HG03135 (cell line): ENCODE results near the gene COX7C.
"Not testable (repeated sequence)": the region's sequence is repeated elsewhere in the genome, so short reads cannot be mapped to it uniquely, and the experiment has no call there.

Experiments
- ATAC-seq: cut with Tn5 transposase; IDR thresholded peaks from one replicate; pipeline ENCODE4 v1.9.1; 2021; ENCODE audit warnings: mild to moderate bottlenecking, moderate library complexity; ENCODE audit not compliant: unreplicated experiment

The COX7C gene, protein sequence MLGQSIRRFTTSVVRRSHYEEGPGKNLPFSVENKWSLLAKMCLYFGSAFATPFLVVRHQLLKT

DNA sequence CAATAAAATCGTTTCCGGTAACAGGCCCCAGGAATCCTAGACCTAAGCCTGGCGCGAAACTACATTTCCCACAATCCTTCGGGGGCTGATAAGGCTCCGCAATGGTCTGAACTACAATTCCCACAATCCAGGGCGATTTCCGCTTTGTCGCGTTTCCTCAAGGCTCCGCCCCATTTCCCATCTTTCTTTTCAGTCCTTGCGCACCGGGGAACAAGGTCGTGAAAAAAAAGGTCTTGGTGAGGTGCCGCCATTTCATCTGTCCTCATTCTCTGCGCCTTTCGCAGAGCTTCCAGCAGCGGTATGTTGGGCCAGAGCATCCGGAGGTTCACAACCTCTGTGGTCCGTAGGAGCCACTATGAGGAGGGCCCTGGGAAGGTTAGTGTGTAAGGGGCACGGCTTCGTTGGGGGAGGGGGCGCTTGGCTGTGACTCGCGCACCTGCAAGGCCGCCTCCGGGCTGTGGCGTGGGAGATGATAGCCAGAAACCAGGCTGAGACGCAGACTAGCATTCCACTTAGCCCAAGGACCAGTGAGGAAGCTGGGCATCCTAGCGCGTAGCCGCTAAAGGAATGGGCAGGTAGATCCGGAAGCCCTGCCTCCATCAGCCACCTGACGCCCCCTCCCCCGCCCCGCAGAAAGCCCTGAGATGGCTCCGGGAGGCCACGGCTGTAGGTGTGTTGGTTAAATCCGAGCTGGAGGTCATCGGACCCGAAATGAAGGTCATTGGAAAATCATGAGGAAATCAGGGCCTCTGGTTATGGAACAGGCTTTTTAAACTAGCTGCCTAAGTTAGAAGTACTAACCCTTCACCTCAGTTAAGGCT is at the start of gene COX7C:
Gene COX7C, plus strand, starts transcription at position 186 of the 821 bp plus-strand sequence. Its CDS starts 115 bp downstream, at position 301.
- ATAC-seq: peak; percentile 99

DNA sequence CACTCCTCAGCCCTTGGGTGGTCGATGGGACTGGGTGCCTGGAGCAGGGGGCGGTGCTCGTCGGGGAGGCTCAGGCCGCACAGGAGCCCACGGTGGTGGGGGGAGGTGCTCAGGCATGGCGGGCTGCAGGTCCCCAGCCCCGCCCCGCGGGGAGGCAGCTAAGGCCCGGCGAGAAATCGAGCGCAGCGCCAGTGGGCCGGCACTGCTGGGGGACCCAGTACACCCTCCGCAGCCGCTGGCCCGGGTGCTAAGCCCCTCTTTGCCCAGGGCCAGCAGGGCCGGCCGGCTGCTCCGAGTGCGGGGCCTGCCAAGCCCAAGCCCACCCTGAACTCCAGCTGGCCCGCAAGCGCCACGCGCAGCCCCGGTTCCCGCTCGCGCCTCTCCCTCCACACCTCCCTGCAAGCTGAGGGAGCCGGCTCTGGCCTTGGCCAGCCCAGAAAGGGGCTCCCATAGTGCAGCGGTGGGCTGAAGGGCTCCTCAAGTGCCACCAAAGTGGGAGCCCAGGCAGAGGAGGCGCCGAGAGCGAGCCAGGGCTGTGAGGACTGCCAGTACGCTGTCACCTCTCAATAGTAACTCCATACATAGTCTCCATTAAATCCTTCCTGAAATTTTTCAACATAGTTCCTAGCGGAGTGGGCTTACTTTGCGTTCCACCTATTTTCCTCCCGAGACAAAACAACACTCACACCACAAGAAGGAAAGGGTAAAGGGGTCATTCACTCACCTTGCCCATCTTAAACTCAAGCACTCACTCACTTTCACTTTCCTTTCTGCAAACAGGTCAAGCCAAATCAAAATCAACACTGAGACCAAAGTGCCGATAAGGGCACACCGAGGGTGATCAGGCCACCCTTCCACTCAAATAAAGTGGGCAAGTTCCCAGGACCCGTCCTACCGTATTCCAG is 48.0 kb upstream of the COX7C start:
- ATAC-seq: not testable (repeated sequence)

DNA sequence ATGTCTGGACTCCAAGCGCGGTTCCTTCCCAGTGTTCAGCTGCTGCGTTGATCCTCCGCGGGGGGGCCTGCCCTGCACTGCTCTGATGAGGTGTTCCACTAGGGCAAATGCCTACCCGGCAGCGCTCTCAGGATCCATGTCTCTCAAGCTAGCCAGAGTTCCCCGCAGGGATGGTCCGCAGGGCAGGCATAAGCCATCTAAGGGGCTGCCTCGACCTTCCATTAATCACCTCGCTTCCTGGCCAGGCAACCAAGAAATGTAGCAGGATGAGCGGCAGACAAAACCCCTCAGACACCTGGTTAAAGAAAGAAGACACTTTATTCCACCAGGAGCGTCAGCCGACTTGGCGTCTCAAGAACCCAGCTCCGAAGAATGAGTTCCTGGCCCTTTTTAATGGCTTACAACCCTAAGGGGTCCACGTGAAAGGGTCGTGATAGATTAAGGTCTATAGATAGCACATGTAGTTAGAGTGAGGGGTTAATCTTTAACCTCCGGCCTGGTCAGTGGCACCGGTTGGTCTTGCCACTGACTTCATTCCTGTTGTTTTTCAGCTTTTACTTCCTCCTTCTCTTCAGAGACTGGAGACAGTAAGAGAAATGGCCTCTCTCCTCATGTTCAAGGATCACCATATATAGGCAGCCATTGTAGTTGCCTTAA is 47.2 kb upstream of the COX7C start:
- ATAC-seq: no peak

DNA sequence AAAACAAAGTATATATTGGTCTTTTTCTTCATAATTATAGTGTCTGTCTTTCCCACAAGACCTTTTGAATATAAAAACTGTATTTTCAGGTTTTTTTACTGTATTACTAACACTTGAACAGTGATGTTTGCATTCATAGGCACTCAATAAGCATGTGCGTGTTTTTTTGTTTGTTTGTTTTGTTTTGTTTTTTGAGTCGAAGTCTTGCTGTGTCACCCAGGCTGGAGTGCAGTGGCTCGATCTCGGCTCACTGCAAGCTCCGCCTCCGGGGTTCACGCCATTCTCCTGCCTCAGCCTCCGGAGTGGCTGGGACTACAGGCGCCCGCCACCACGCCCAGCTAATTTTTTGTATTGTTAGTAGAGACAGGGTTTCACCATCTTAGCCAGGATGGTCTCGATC is 46.6 kb upstream of the COX7C start:
- ATAC-seq: not testable (repeated sequence)

DNA sequence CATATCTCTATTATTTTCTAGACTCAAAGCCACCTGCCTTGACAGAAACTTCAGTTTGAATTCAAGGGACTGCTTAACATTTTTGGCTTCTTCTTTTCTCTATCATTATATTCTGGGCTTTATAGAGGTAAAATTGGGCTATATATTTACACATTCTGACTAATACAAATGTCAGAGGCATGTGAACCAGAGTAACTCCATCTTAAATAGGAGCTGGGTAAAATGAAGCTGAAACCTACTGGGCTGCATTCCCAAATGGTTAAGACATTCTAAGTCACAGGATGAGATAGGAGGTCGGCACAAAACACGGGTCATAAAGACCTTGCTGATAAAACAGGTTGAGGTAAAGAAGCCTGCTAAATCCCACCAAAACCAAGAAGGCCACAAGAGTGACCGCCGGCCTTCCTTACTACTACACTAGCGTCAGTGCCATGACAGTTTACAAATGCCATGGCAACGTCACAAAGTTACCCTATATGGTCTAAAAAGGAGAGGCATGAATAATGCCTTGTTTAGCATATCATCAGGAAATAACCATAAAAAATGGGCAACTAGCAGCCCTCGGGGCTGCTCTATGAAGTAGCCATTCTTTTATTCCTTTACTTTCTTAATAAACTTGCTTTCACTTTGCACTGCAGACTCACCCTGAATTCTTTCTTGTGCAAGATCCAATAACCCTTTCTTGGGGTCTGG is 44.8 kb upstream of the COX7C start:
- ATAC-seq: no peak

DNA sequence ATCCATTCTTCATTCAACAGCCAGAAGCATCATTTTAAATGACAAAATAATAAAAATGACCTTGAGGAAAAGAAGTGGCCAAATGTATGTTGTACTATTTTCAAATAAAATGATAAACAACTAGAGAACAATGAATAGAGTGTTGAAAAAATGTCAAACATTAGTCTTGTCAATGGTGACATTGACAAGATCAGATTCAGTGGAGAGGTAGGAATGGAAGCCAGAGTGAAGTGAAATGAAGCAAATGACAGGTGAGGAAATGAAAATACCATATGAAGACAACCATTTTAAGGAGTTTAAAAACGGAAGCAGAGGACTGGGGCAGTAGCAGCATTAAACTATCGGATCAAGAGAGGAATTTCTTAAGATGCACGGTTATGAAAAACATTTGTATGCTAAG is 38.2 kb upstream of the COX7C start:
- no peak for ATAC-seq

DNA sequence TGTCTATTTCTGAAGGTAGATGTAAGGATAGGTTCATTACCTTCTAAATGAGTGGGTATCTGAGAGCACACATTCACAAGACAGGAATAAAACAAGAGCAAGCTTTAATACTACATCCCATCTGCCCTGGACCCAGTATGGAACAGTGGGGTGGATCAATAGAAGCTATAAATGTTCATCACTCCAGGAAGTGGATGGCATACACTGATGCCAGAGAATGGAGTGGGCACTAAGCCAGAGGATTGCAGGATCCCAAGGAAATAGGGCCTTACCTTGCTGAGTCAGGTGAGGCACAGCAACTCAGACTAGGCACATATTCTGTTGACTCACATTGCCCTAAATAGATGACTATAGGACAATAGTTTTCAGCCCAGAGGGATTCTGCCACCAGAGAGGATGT is 21.3 kb upstream of the COX7C start:
- no peak for ATAC-seq

DNA sequence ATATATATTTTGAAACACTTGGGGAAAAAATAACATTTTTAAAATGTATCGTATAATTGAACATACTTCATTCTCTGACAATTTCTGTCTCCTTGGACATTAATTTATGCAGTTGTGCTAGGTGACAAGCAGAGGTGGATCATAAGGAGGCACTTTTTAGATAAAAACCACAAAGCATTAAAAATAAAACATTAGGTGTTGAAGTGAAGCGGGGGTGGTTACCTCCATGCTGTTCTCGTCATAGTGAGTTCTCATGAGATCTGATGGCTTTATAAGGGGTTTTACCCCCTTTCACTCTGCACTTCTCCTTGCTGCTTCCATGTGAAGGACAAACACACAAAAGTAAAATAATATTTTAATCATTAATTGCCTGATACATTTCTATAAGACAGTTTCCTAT is 11.9 kb upstream of the COX7C start:
- ATAC-seq: no peak

DNA sequence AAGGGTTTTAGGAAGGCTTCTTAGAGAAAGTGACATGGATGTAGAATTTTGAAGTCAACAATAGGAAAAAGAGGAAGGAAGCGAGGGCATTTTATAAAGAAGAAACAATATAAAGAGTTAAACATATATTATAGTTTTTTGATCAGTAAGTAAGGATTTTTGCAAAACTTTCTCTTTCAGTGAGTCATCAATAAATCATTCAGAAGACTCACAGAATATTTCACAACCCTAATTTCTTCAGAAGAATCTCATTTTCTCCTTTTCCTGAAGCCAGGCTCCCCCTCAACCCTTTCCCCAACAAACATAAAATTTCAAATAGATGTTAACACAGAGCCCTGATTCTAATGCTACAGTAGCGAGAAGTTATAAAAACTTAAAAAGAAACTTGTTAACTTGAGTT is 4.3 kb upstream of the COX7C start:
- no peak for ATAC-seq

DNA sequence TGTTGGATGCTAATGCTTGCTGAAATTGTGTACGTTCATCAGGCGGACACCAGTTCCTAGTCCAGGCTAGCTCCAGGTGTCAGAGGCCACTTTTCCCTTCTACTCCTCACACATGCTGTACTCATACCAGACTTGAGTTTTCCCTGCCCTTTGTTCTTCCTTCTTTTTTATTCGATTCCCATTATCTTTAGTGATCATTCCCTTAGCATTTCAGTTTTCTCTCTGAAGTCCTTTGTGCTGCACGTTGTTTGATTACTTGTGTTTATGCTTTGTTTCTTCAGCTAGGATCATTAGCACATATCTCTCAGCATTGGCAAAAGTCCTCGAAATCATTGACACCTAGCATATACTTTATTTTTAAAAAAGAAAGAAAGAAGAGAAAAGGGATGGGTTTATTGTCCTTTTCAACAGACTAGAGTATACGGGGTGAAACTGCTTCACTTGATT is 409 bp upstream of the COX7C start:
- ATAC-seq: no peak

DNA sequence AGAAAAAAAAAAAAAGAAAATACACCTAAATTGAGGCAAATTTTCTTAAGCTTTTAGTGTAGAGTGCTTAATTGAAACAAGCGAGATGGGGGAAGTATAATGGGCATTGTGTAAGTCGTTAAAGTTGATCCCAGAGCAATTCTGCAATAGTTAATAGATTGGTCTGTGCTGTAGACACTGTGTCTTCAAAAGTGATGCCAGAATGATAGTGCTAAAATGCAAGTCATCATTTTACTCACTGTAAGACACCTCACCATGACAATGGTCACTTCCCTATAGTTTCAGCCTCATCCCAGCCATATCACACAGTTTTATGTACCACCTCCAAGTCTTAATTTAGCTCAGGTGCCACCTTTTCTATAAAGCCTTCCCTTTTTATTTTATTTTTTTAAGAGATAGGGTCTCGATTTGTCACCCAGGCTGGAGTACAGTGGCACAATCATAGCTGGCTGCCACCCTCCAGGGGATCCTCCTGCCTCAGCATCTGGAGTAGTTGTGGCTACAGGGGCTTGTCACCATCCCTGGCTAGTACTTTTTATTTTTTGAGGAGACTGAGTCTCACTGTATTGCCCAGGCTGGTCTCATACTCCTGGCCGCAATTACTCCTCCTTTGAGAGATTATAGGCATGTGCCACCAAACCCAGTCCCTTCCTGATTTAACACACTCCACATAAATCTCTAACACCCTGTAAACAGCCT is 6.2 kb downstream of the COX7C start:
- ATAC-seq: no peak

DNA sequence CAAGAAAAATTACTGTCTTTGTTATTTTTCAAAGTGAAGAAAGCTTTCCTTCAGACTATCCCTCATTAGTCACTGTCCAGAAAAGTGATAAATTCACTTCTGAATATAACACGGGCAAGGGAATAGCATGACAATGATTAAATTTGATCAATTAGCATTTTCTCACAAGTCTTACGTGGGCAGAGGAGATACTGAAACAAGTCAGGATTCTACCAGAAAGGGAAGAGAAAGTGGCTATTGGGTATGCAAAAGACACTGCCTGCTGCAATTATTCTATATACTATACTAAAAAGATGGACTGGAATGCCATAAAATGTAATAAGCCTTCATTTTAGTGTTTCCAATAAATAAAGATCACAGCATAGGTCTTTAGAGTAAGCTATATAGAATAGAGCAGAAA is 7.4 kb downstream of the COX7C start:
- no peak for ATAC-seq

DNA sequence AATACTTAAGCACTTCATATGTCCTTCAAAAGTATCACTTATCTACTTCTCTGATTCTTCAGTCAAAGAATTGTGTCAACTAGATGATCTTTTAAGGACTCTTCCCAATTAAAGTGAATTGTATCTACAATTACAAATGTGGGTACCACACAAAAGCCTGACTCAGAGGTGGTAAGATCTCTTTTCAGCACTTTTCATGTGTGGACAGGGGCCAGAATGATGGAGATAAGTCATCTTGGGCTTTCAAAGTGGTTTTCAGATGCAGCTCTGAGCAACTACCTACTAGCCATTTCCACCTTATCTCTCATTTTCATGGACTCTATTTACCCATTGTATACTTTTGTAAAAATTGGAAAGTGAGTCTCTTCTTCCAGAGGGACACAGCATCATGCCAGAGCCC is 8.4 kb downstream of the COX7C start:
- ATAC-seq: no peak

DNA sequence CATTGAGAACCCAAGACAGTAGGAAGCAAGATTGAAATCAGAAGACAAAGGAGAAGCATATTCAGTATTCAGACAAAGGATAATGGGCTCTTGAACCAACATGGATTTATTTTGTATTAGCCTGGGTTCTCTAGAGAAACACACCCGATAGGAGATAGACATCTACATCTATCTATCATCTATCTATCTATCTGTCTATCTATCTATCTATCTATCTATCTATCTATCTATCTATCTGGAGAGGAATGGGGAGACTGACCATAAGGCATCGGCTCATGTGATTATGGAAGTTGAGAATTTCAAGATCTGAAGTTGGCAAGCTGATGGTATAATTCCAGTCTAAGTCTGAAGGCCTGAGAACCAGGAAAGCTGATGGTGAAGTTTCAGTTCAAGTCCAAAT is 13.4 kb downstream of the COX7C start:
- no peak for ATAC-seq

DNA sequence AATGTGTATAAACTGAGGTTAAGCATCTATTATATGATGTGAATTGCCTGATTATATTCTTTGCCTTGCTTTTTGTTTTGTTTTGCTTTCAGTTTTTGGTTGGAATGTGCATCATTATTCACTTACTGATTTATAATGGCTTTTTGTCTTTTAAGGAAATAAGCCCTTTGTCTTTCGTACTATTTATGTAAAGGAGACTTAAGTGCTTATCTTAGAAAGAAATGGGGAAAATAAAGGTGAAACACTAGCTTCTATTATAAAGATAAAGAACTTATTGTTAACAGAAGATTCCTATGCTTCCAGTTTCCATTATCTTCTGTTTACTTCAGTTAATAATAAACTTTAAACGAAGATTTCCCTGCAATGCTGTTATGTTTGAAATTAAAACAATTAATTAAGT is 23.3 kb downstream of the COX7C start:
- no peak for ATAC-seq

DNA sequence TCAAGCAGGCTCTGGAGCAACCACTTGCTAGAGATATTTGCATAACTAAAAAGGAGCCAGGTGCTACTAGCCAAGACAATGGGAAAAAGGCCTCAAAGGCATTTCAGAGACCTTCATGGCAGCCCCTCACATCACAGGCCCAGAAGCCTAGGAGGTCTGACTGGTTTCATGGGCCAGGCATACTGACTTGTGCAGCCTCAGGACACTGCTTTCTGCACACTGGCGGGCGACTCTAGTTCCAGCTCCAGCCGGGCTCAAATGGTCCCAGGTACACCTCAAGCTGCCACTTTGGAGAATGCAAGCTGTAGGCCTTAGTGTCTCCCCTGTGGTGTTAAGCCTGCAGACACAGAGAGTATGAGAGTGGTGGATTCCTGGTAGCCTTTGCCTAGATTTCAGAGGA is 27.1 kb downstream of the COX7C start:
- ATAC-seq: no peak

DNA sequence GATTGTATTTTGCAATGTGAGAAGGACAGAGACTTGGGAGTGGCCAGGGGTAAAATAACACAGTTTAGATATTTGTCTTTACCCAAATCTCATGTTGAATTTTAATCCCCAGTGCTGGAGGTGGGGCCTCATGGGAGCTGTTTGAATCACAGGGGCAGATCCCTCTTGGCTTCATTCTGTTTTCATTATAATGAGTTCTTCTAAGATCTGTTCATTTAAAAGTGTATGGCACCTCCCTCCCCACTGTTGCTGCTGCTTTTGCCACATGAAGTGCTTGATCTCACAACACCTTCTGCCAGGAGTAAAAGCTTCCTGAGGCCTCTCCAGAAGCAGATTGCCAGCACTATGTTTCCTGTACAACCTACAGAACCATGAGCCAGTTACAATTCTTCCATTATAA is 28.1 kb downstream of the COX7C start:
- ATAC-seq: no peak

DNA sequence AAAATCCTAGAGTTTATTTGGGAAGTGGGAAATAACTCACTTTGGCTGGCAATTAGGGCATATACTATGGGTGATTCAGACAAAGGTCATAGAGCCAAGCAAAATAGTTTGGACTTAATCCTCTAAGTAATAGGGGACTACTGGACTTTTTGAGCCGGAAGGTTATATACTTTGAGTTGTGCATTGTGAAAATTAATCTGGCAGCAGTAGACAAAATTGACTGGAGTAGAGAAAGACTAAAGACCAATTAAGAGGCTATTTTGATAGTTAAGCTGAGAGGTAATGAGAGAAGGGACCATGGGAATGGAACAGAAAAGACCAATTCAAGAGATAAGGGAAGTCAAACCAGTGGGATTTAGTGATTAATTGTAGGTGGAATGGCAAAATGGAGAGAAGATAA is 28.9 kb downstream of the COX7C start:
- no peak for ATAC-seq

DNA sequence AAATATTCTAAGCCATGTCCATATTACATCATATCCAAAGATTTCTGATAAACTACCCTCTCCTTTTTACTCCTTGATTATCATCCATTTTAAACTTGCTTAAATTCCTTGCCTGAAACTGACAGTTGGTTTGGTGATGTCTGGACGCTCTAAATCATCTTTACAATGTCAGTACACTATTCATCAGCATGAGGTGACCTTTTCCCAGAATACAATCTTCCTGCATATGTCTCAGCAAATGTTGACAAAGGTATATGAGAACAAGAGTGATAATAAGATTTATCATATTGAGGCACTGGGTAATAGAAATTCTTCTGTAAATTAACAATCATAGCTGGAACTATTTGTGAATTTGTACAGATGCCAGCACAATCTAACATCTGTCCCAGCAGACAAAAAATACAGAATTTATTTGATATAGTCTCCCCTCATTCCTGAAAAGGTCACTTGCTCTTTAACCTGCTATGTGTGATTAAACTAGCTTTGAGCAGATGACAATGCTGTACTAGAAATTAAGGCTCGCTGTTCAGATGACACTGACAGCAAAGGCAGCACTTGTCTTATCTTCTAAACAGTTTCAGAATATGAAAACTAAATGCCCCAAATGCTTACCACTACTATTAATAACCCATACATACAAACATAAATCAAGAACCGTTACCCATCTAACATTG is 32.2 kb downstream of the COX7C start:
- no peak for ATAC-seq

DNA sequence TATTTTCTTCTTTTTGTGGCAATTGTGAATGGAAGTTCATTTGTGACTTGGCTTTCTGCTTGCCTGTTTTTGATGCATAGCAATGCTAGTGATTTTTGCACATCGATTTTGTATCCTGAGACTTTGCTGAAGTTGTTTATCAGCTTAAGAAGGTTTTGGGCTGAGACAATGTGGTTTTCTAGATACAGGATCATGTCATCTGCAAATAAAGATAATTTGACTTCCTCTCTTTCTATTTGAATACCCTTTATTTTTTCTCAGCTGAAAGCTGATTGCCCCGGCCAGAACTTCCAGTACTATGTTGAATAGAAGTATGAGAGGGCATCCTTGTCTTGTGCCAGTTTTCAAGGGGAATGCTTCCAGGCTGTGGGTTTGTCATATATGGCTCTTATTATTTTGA is 43.0 kb downstream of the COX7C start:
- ATAC-seq: not testable (repeated sequence)
